GM19193 (cell line): ENCODE measurements around the gene TF.

ENCODE experiments used
- POLR2A ChIP-seq: IDR thresholded peaks from 4 replicates; pipeline ENCODE4 v1.6.1; 2011; ENCODE audit not compliant: insufficient read depth, insufficient read length; ENCODE audit errors: extremely low read depth

Gene TF

DNA sequence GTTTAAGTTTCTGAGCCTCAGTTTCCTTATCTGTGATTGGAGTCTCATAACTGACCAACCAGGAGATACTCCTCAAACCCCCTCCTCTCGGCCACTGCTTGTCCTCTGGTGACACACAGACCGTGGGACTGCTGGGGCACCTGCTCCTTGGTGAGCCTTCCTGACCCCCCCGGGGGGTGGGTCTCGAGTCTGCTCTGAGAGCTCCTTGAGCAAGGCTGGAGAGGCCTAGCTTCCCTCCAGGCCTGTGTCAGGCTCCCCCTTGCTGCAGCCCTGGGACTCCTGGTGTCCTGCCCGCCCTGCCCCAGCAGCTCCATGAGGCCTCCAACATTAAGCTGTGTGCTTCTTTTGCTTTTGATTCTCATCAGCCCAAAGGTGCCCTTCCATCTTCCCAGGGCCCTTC lies 87.1 kb downstream of the TF start:
- no peak for TF ChIP-seq POLR2A

DNA sequence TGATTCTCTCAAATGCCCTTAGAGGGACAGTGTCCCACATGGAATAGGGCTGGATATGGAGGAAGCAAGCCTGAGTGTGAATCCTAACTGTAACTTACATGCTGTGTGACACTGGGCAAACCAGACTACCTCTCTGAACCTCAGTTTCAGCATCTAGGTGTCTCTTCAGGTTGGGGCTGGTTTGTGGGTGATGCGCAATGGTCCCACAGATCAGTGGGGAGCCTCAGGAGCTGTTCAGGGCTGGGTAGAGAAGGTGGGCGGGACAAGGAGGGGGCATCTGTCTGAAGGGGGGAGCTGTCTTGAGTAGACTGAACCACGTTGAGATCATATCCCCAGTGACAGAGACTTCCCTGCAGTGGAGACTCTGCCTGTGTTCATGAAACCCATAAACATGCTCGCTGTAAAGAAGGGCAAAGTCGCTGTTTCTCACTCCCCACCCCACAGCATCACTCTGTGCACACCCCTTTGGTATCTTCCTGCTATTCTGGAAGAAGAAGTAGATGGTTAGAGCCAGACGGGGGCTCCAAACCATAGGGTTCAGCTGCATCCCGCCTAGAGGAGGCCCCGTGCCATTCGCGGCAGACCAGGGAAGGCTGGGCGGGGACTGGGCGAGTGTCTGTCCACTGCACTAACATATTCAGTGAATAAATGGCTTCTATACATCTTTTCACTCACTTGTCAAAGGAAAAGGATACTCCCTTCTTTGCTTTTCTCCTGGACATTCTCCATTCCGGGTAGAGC lies 87.9 kb downstream of the TF start:
- TF ChIP-seq POLR2A: no peak

DNA sequence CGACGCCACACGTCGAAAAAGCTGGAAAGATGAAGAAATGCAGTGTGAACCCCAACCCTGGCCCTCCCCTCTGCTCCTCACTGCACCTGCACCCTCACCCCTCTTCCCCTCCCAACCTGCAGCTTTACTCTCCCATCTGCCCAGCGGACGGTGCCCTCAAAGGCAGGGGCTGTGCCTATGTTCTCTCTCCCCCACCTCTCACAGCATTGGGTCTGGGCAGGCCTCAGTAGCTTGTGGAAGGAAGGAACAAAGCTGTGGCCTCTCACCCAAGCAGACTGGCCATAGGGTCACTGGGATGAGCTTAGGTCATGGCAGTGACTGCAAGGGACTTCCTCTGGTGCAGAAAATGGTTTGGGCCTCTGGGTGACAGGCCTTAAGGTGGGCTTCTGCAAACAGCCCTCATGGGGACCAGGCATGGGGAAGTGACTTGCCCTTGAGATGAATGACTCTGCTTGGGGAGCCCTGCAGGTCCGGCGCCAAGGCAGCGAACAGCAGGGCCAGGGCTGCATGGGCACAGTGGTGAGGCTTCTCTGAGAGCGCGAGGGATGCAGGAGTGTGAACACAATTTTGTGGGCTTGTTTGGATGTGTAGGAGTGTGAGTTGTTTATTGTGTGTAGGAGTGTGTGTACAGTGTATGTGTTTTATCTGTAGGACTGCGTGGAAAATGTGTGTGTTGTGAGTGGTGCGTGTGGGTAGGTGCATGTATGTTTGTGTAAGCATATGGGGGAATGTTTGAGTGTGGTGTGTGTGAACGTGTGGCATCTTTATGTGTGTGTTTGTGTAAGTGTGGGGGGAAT lies 88.6 kb downstream of the TF start:
- no peak for TF ChIP-seq POLR2A

DNA sequence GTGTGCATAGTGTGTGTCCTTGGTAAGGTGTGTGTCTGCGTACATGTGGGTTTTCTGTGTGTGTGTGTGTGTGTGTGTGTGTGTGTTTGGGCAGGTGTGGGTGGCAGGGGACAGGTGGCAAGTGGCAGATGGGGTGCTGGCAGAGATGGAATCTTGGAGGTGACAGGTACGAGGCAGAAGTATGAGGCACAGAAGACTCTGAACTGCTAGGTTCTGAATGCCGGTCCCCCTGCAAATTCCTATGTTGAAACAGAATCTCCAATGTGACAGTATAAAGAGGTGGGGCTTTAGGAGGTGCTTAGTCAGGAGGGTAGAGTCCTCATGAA lies 89.2 kb downstream of the TF start:
- TF ChIP-seq POLR2A: no peak

DNA sequence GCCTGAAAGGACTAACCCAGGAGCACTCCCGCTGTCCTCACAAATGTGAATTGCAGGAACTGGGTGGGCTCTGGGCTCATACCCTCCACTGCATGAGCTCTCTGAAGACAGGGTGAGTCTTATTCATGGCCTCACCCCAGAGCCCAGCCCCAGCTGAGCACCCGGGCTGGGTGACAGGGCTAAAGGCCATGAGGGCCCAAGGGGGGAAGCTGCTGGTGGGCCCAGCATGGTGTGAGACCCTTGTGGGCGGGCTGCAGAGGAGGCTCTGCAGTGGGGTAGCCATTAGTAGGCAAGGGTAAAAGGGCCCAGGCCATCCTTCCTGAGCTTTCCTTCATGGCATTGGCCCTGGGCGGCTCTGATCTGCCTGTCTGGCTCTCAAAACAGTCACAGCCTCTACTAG lies 89.8 kb downstream of the TF start:
- TF ChIP-seq POLR2A: no peak

DNA sequence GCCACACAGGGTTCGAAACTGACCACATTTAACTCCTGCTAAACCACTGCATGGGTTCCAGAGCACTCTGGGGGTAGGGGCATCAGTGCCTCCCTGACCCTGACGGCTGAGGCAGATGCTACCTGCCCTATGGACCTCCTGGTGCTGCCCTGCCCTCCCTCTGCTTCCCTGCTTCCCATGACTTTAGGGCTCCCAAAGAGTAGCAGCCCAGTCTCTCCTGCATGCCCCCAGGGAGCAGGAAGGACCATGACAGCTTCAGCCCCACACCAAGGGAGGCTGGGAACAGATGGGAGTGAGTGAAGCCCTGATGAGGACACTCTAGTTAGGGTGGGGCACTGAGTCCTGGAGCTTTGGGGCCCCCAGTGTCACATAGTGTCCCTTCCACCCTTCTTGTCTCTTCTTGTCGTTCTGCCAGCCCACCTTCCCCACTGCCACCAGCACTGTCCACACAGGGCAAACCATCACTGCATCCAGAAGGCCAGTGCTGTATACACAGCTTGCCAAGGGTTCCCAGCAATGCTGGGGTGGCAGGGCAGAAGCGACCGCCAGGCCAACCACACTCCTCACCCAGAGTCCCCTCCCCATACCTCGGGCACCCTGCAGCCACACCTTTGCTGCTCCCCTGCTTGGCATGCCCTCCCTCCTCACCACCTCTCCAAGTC lies 90.4 kb downstream of the TF start:
- TF ChIP-seq POLR2A: no peak

DNA sequence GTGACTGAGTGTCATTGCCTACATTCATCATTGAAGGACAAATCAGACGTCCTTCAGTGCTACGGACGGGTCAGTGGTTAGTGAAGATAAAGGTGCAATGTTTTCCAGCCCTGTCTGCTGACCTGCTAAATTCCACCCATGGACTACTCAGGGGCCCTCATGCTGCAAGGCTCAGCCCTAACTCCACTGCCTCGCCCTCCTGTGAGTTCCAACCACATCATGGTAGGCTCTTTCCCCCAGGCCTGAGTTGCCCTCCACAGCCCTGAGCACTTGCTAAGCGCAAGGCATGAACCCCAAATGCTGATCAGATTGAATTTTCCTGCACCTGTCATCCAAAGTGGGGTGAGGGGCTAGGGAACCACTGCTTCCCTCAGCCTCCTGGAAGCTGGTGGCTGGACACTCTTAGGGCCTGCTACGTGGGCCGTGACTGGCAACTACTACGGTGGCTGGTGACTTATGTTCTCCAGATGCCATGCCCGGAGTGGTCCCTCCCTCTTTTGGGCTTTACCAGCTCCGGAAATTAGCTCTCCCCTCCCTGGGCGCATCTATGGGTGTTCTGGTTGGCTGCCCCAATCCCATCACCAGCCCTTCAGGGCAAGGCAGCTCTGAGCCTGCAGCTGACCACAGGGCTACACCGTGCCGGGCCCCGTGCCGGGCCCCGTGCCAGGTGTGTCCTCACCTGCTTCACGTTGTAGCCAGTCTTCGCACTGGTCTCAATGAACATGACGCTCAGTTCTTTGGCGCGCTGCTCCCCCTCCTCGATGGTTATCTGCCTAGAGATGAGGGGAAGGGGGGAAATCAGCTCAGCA lies 91.5 kb downstream of the TF start:
- TF ChIP-seq POLR2A: no peak

DNA sequence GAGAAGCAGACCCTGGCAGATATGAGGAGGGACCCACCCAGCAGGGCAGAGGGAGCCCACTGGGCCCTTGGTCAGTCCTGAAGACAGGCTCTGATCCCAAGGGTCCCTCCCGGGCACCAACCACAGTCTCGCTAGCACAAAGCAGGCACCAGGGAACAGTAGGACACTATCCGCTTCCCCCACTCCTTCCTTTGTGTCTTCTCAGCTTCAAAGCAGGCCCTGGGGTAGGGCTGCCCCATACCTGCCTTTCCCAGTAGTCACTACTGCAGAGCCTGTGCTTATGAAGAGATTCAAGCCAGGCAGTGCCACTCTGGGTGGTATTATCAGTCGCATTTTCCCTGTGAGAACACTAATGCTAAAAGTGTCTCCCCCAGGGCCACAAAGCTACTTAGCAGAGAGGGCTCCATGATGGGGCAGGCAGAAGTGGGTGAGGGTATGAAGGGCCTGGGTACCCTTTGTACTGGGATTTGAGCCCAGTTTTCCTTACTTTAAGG lies 92.2 kb downstream of the TF start:
- no peak for TF ChIP-seq POLR2A

DNA sequence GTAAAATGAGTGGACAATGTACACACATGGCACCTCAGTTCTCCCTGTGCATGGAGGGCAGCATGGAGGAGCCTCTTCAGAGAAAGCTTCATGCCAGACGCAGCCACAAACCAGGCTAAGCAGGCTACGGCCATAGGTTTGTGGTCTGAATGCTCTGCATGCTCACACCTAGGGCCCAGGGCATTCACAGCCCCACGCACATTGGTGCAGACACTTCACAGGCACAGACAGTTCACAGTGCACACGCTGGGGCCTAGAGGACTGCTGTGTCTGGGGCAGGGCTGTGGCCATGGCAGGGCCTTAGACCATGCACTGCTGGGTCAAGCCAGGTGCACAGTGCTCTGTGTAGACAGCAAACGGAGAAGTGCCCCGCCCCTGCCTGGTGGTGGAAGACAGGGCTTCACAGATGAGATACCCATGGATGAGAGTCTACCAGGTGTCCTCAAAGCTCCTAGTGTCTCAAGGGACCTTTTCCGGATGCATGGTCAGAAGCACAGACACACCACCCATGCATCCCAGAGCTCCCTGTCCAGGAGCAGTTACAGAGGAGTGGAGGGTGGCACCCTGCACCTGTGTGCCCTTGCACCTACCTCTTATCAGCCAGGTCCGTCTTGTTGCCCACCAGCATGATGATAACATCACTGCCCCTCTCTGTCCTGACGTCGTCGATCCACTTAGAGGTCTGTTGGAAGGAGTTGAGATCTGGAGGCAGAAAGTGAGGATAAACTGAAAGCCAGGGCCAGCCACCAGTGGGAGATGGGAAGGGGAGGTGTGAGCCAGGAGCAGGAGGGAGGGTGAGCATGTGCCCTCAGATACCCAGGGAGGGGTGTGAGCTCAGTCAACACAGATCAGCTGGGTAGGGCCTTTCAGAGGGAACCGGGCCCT lies 93.0 kb downstream of the TF start:
- no peak for TF ChIP-seq POLR2A

DNA sequence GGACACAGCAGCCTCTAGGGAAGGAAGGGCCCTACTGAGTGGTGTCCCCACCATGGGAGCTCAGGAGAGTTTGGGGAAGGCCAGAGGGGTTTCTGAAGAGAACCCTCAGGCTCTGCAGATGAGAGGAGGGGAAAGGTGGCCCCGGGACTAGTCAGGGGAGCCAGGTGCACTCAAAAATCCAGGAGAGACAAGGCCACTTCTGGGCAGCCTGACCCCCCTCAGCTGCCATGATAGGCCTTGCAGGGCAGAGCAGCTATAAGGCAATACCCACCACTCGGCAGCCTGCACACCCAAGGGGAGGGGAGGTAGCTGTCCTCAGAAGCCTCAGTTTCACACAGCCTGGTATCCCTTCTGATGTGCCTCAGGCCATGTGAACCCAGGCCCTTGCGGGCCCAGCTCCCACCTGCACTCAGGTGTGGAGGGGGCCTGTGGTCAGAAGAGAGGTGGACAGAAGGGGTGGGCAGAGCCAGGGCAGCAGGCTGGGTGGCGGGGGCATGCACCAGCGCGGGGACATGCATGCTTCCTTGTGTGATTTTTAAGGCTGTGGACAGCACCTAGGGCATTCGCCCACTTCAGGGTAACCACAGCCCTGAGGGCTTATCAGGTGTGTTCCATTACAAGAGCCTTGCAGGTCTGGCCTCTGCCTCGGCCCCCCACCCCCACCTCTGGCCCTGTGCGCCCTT lies 94.0 kb downstream of the TF start:
- no peak for TF ChIP-seq POLR2A

DNA sequence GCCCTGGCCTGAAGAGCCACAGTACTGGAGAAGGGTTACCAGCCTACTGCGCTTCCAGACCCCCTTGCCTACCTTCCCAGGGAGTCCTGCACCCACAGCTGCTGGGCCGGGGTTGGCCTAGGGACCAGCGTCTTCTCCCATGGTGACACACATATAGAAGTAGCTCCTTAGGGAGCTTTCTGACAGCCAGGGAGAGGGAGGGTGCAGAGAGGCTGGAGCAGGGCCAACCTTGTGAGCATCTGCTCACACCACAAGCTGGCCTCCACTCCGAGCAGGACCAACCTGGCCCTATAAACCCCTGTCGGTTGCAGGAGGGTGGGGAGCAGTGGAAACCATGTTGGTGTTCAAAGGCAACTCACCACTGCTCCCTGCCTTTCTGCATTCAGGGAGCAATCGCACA lies 94.6 kb downstream of the TF start:
- TF ChIP-seq POLR2A: no peak

DNA sequence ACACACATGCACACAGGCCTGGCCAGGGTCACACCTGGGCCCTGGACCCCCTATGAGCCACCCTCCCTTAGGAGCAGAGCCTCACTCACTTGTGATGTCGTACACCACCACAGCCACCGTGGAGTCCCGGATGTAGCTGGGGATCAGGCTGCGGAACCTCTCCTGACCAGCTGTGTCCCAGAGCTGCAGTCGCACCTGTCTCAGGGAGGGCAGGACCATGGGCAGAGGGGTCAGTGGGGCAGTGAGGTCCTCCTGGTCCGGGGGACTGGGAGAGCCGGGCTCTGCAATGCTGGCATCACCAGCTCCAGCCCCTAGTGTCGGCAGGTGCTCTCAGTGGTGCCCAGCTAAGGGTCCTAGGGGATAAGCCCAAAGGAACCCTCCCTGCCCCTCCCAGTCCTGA lies 95.0 kb downstream of the TF start:
- TF ChIP-seq POLR2A: no peak

DNA sequence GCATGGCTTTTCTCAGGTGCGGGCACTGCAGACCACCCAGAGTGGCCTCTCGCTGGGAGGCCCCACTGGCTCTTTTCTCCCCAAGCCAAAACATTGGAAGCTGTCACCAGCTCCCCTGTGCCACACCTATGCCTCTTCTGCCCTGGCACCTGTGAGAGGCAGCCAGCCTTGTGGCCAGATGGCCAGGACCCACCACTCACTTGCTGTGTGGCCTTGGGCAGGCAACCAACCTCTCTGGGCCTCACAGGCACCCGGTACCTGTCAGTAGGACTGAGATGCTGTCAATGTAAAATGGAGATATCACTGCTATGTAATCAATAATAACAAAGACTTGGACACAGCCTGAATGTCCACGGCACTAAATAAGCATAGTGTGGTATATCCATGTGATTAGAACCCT lies 96.0 kb downstream of the TF start:
- TF ChIP-seq POLR2A: no peak

DNA sequence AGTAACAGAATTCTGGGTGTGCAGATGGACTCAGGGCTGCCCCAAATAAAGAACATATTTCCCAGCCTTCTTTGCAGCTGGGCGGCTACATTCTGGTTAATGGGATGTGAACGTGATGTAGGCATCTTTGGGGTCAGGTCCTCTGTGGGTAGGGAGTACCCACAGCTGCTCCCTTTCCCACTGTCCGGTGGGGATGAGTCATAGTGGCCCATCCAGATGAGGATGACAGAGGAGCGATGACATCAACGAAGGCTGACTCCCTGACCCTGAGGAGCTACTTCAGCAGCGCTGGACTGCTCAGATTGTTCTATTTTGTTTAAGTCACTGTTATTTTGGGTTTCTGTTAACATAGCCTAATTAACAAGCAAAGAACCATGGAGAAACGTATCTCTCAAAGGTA lies 97.4 kb downstream of the TF start:
- no peak for TF ChIP-seq POLR2A

DNA sequence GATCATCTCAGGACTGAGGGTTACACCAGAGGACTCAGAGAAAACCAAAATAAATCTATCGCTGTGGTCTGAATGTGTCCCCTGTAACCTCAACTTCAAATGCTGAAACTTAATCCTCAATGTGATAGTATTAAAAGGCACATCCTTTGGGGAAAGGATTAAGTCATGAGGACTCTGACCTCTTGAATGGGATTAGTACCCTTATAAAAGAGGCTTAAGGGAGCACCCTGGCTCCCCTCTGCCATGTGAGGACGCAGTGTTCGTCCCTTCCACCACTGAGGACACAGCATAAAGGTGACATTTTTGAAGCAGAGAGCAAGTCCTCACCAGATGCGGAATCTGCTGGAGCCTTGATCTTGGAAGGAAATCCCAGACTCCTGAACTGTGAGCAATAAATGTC lies 98.9 kb downstream of the TF start:
- no peak for TF ChIP-seq POLR2A
